SK-N-SH treated with all-trans-retinoic acid at 6 μM for 48 hours (cell line): ENCODE measurements around the gene TYSND1.

ENCODE experiments used
- ATAC-seq: fragments of 200-7000 bp; cut with Tn5 transposase; 3 replicates; pipeline ENCODE4 v1.9.1; 2020; ENCODE audit warnings: mild to moderate bottlenecking, moderate library complexity
- ESRRG ChIP-seq: fragments of 250-450 bp; sonication (Bioruptor Pico); IDR thresholded peaks from 2 replicates; pipeline ENCODE4 v1.6.1; 2021; ENCODE audit warnings: mild to moderate bottlenecking
- GLIS3 ChIP-seq: fragments of 250-450 bp; sonication (Bioruptor Pico); IDR thresholded peaks from 2 replicates; pipeline ENCODE4 v1.5.0; 2020; ENCODE audit warnings: mild to moderate bottlenecking, moderate library complexity
- PATZ1 ChIP-seq: fragments of 250-450 bp; sonication (Bioruptor Pico); IDR thresholded peaks from 2 replicates; pipeline ENCODE4 v1.8.0; 2020; ENCODE audit warnings: mild to moderate bottlenecking, moderate library complexity, borderline replicate concordance
- PPARA ChIP-seq: fragments of 250-450 bp; sonication (Bioruptor Pico); IDR thresholded peaks from 2 replicates; pipeline ENCODE4 v1.5.0; 2020; ENCODE audit warnings: mild to moderate bottlenecking, borderline replicate concordance
- RARB ChIP-seq: fragments of 250-450 bp; sonication (Bioruptor Pico); IDR thresholded peaks from 2 replicates; pipeline ENCODE4 v1.8.0; 2021; ENCODE audit warnings: mild to moderate bottlenecking, moderate library complexity
- SNAI2 ChIP-seq: fragments of 250-450 bp; sonication (Bioruptor Pico); IDR thresholded peaks from 2 replicates; pipeline ENCODE4 v1.5.0; 2020; ENCODE audit warnings: mild to moderate bottlenecking, moderate library complexity
- ZNF70 ChIP-seq: fragments of 450-650 bp; formaldehyde crosslinking; IDR thresholded peaks from 2 replicates; pipeline ENCODE4 v1.5.0; 2020; ENCODE audit warnings: mild to moderate bottlenecking, moderate library complexity
- ZNF8 ChIP-seq: fragments of 450-650 bp; formaldehyde crosslinking; IDR thresholded peaks from 2 replicates; pipeline ENCODE4 v1.5.0; 2020; ENCODE audit warnings: mild to moderate bottlenecking, moderate library complexity
- TF ChIP-seq, protein P1 (sequence below): fragments of 250-450 bp; sonication (Bioruptor Pico); IDR thresholded peaks from 2 replicates; pipeline ENCODE4 v1.5.0; 2020; ENCODE audit warnings: mild to moderate bottlenecking, moderate library complexity

Gene TYSND1

GRCh38 chr10:70088308-70088698 is 58.2 kb downstream of the TYSND1 start:
- ATAC-seq = no peak
- TF ChIP-seq SNAI2 = no peak
- TF ChIP-seq, protein P1, sequence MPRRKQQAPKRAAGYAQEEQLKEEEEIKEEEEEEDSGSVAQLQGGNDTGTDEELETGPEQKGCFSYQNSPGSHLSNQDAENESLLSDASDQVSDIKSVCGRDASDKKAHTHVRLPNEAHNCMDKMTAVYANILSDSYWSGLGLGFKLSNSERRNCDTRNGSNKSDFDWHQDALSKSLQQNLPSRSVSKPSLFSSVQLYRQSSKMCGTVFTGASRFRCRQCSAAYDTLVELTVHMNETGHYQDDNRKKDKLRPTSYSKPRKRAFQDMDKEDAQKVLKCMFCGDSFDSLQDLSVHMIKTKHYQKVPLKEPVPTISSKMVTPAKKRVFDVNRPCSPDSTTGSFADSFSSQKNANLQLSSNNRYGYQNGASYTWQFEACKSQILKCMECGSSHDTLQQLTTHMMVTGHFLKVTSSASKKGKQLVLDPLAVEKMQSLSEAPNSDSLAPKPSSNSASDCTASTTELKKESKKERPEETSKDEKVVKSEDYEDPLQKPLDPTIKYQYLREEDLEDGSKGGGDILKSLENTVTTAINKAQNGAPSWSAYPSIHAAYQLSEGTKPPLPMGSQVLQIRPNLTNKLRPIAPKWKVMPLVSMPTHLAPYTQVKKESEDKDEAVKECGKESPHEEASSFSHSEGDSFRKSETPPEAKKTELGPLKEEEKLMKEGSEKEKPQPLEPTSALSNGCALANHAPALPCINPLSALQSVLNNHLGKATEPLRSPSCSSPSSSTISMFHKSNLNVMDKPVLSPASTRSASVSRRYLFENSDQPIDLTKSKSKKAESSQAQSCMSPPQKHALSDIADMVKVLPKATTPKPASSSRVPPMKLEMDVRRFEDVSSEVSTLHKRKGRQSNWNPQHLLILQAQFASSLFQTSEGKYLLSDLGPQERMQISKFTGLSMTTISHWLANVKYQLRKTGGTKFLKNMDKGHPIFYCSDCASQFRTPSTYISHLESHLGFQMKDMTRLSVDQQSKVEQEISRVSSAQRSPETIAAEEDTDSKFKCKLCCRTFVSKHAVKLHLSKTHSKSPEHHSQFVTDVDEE (CRISPR knock-in tag) = no peak
- no peak for TF ChIP-seq ESRRG (CRISPR knock-in tag)
- no peak for TF ChIP-seq PATZ1 (CRISPR knock-in tag)
- TF ChIP-seq ZNF8 (CRISPR knock-in tag) = no peak
- no peak for TF ChIP-seq ZNF70
- no peak for TF ChIP-seq PPARA (CRISPR knock-in tag)
- no peak for TF ChIP-seq GLIS3 (CRISPR knock-in tag)
- no peak for TF ChIP-seq RARB (CRISPR knock-in tag)
